ENCODE results near the gene GTPBP6. TPM values are rescaled to one million over a fixed set of nuclear protein-coding genes. Genes with fewer than 3 reads are reported as not detected.

Gene GTPBP6
- total and polyA plus RNA-seq, 8 donors, result 31.1 to 63.2 (median 53.1) TPM

- Histone ChIP-seq H3K27me3 (no peaks in the 10 kb centered on the region), H3K36me3 (no peaks in the 10 kb centered on the region), H3K27ac (peak overlapping the region in 1 of 2 donors; percentile 70), H3K4me3 (peak overlapping the region; percentile 47 to 66), H3K9me3 (no peaks in the 10 kb centered on the region), H3K4me1 (peaks cover 8 to 15% of the 10 kb centered on the region in 2 donors)
- DNase-seq (peak in 2 of 4 donors; percentile 60 to 88), ATAC-seq (peak; percentile 69)
- intact Hi-C loops (cut with DNase I), result no loop called here
- TF ChIP-seq CTCF (IDR thresholded peaks at IDR 0.05), result no peak
These were observed 41.9 kb downstream of the GTPBP6 start for GRCh38 chrX:276581-277201.

- Histone ChIP-seq H3K4me1 (peaks cover 8 to 15% of the 10 kb centered on the region in 2 donors), H3K36me3 (no peaks in the 10 kb centered on the region), H3K4me3 (peak overlapping the region; percentile 47 to 66), H3K27me3 (no peaks in the 10 kb centered on the region), H3K27ac (peak overlapping the region in 1 of 2 donors; percentile 70), H3K9me3 (no peaks in the 10 kb centered on the region)
- DNase-seq (peak in 3 of 4 donors; percentile 72 to 95 (median 86)), ATAC-seq (peak; percentile 99)
- TF ChIP-seq CTCF (IDR thresholded peaks at IDR 0.05), result peak in 1 of 2 donors; percentile 32
- intact Hi-C loops (cut with DNase I), result no loop called here
These were observed 42.5 kb downstream of the GTPBP6 start for GRCh38 chrX:275967-276580.

GRCh38 chrX:275476-275966, 43.1 kb downstream of the GTPBP6 start:
- peak in 1 of 4 donors; percentile 78 for DNase-seq
- Histone ChIP-seq H3K36me3 (no peaks in the 10 kb centered on the region), H3K27ac (peak overlapping the region in 1 of 2 donors; percentile 70), H3K4me1 (peaks cover 8 to 15% of the 10 kb centered on the region in 2 donors), H3K9me3 (no peaks in the 10 kb centered on the region), H3K27me3 (no peaks in the 10 kb centered on the region), H3K4me3 (peak overlapping the region; percentile 47 to 66)
- ATAC-seq, result peak; percentile 8
- TF ChIP-seq CTCF (IDR thresholded peaks at IDR 0.05), result no peak
- intact Hi-C loops (cut with DNase I), result no loop called here

GRCh38 chrX:274904-275475, 43.6 kb downstream of the GTPBP6 start:
- Histone ChIP-seq H3K27me3 (no peaks in the 10 kb centered on the region), H3K4me3 (peak overlapping the region in 1 of 2 donors; percentile 66), H3K9me3 (no peaks in the 10 kb centered on the region), H3K4me1 (peaks cover 8 to 15% of the 10 kb centered on the region in 2 donors), H3K36me3 (no peaks in the 10 kb centered on the region), H3K27ac (peak overlapping the region in 1 of 2 donors; percentile 70)
- ATAC-seq (peak; percentile 7), DNase-seq (peak in 2 of 4 donors; percentile 65 to 76)
- intact Hi-C loops (cut with DNase I), result no loop called here
- TF ChIP-seq CTCF (IDR thresholded peaks at IDR 0.05), result no peak

GRCh38 chrX:270848-271367, 47.7 kb downstream of the GTPBP6 start:
- peak in 3 of 4 donors; percentile 65 to 76 (median 70) for DNase-seq
- no peaks in the 10 kb centered on the region for H3K27me3 ChIP-seq
- no peaks in the 10 kb centered on the region for H3K9me3 ChIP-seq
- H3K4me1 ChIP-seq, result peaks cover 7 to 8% of the 10 kb centered on the region in 2 donors
- peak; percentile 85 for ATAC-seq
- intact Hi-C loops (cut with DNase I), result no loop called here
- no peak overlapping the region for H3K27ac ChIP-seq
- no peaks in the 10 kb centered on the region for H3K36me3 ChIP-seq
- no peak for TF ChIP-seq CTCF (IDR thresholded peaks at IDR 0.05)
- H3K4me3 ChIP-seq, result no peak overlapping the region
